HG02840 (cell line): Measurements from ENCODE around the gene PCDHGC4.
A peak's percentile ranks its signal among the peaks of the same experiment; 100 is the strongest.

Experiments
- ATAC-seq: cut with Tn5 transposase; IDR thresholded peaks from one replicate; pipeline ENCODE4 v1.9.1; 2021; ENCODE audit warnings: mild to moderate bottlenecking, moderate library complexity, moderate number of reproducible peaks; ENCODE audit not compliant: unreplicated experiment, low FRiP score

PCDHGC4 gene

GRCh38 chr5:141524604-141525597, 40.1 kb downstream of the PCDHGC4 start:
- ATAC-seq = peak; percentile 67

GRCh38 chr5:141525653-141526052, 40.8 kb downstream of the PCDHGC4 start:
- no peak for ATAC-seq

GRCh38 chr5:141527426-141527825, 42.6 kb downstream of the PCDHGC4 start:
- no peak for ATAC-seq

GRCh38 chr5:141528291-141528984, 43.6 kb downstream of the PCDHGC4 start:
- ATAC-seq = no peak

- ATAC-seq = peak; percentile 51
Measured at GRCh38 chr5:141529002-141529401, 44.2 kb downstream of the PCDHGC4 start.

GRCh38 chr5:141529873-141530272, 45.0 kb downstream of the PCDHGC4 start:
- ATAC-seq = peak; percentile 45

GRCh38 chr5:141532726-141533125, 47.9 kb downstream of the PCDHGC4 start:
- ATAC-seq = no peak

GRCh38 chr5:141533897-141534296, 49.1 kb downstream of the PCDHGC4 start:
- ATAC-seq = no peak

GRCh38 chr5:141534492-141535213, 49.8 kb downstream of the PCDHGC4 start:
- no peak for ATAC-seq
